ENCODE results near the gene AGPAT3.

AGPAT3 gene

DNA sequence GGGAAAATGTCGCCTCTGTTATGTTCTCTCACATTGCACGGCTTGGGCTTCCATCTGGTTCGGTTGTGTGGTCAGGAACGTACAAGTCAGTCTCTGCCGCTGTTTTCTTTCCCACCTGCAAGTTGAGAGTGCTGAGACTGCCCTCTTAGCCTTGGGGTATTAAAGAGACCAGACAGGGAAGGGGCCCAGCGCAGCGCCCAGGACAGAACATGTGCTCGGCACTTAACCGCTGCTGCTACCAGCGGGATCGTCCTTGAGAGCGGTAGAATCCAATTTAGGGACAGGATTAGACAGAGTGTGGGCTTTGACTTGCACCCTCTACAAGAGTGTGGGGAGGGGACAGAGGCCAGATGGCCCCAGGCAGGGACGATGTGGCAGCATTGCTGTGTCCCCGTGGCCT is 17.7 kb upstream of the AGPAT3 start:
- no peak overlapping the region for H3K18ac ChIP-seq (ENCODE audit: low read length)
- no peak overlapping the region for H3K23ac ChIP-seq (ENCODE audit: low read length)
- H3K27ac ChIP-seq (ENCODE audit: low read depth, low read length), result no peak overlapping the region
- no peak overlapping the region for H3K9ac ChIP-seq (ENCODE audit: low read length)
- H2BK15ac ChIP-seq (replicated peaks; ENCODE audit: low read depth), result no peak overlapping the region
- H3K79me2 ChIP-seq (ENCODE audit: control insufficient read depth, insufficient read depth, low read length), result no peaks in the 10 kb centered on the region
- H3K4ac ChIP-seq (ENCODE audit: low read depth, low read length), result no peak overlapping the region
- DNase-seq, result no peak
- H3K36me3 ChIP-seq (ENCODE audit: control insufficient read depth, insufficient read depth, low read length), result no peaks in the 10 kb centered on the region
- no peak overlapping the region for H2BK120ac ChIP-seq (ENCODE audit: low read depth, low read length)
- H3K79me1 ChIP-seq (ENCODE audit: low read length), result no peaks in the 10 kb centered on the region
- H4K5ac ChIP-seq (ENCODE audit: low read length), result no peak overlapping the region
- no peak overlapping the region for H2BK5ac ChIP-seq (ENCODE audit: low read length)
- WGBS (ENCODE audit: extremely low coverage, insufficient coverage, low lambda C conversion rate), result no CpG with 5 or more reads among the region's 14 CpGs
- H4K8ac ChIP-seq (ENCODE audit: low read depth, low read length), result no peak overlapping the region
- no peak overlapping the region for H3K4me3 ChIP-seq (ENCODE audit: low read length)
- H3K4me1 ChIP-seq (ENCODE audit: control insufficient read depth, low read depth, low read length), result no peaks in the 10 kb centered on the region
- no peaks in the 10 kb centered on the region for H3K27me3 ChIP-seq (ENCODE audit: insufficient read depth, low read length, poor library complexity)
- H3K56ac ChIP-seq (ENCODE audit: low read length), result no peak overlapping the region
- no peak overlapping the region for H3K4me2 ChIP-seq (ENCODE audit: low read length)
- H2AK5ac ChIP-seq (ENCODE audit: low read length), result no peak overlapping the region

DNA sequence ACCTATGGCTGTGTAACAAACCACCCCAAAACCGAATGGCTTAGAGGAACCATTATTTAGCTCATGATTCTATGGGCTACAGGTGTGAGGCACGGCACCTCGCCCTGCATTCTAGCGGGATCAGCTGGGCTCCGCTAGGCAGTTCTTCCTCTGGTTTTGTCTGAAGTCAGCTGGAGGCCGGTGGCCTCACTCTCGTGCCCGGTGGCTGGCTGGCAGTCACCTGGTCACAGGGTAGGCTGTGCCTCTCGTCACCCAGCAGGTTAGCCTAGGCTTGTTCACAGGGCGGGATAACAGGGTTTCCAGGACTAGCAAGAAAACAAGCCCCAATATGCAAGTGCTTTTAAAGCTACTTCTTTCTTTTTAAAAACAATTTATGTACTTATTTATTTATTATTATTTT is 16.3 kb upstream of the AGPAT3 start:
- Histone ChIP-seq H3K79me2 (ENCODE audit: control insufficient read depth, insufficient read depth, low read length) (no peaks in the 10 kb centered on the region), H3K79me1 (ENCODE audit: low read length) (no peaks in the 10 kb centered on the region), H3K18ac (ENCODE audit: low read length) (no peak overlapping the region), H2AK5ac (ENCODE audit: low read length) (no peak overlapping the region), H3K27me3 (ENCODE audit: insufficient read depth, low read length, poor library complexity) (no peaks in the 10 kb centered on the region), H2BK5ac (ENCODE audit: low read length) (no peak overlapping the region), H2BK120ac (ENCODE audit: low read depth, low read length) (no peak overlapping the region), H3K36me3 (ENCODE audit: control insufficient read depth, insufficient read depth, low read length) (no peaks in the 10 kb centered on the region), H4K8ac (ENCODE audit: low read depth, low read length) (no peak overlapping the region), H2BK15ac (replicated peaks; ENCODE audit: low read depth) (no peak overlapping the region), H3K4ac (ENCODE audit: low read depth, low read length) (no peak overlapping the region), H3K27ac (ENCODE audit: low read depth, low read length) (no peak overlapping the region), H3K4me1 (ENCODE audit: control insufficient read depth, low read depth, low read length) (no peaks in the 10 kb centered on the region), H4K5ac (ENCODE audit: low read length) (no peak overlapping the region), H3K4me2 (ENCODE audit: low read length) (no peak overlapping the region), H3K56ac (ENCODE audit: low read length) (no peak overlapping the region), H3K9ac (ENCODE audit: low read length) (no peak overlapping the region), H3K23ac (ENCODE audit: low read length) (no peak overlapping the region), H3K4me3 (ENCODE audit: low read length) (no peak overlapping the region)
- no CpG with 5 or more reads among the region's 10 CpGs for WGBS (ENCODE audit: extremely low coverage, insufficient coverage, low lambda C conversion rate)
- DNase-seq, result no peak

DNA sequence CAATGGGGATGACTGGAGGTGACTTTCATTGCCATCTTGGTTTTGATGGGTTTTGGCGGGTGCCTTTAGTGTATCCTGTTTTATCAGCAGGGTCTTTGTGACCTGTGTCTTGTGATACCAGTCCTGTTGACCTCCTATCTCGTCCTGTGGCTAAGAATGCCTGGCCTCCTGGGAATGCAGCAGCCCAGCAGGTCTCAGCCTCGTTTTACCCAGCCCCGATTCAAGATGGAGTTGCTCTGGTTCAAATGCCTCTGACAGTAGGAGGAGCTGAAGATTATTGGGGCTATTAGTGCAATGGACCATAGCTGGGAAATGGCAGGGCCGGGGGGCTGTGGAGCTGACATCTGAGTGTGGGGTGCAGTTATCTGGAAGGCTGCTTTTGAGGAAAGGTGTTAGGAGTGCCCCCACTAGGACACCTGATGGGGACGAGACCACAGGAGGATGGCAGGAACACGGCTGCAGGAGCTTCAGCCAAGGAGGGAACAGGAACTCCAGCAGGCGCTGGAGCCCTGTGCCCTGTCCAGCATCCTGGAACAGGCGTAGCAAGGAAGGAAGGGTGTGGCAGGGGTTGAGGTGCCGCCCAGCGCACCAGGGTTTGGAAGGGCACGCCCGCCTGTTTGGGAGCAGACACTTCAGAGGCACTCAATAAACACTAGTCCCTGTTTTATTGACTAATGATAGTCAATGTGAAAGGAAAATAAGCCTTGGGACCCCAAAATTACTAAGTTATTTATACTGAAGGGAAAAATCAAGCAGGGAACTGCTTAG is 15.3 kb upstream of the AGPAT3 start:
- Histone ChIP-seq H2BK15ac (replicated peaks; ENCODE audit: low read depth) (no peak overlapping the region), H2BK5ac (ENCODE audit: low read length) (no peak overlapping the region), H3K9ac (ENCODE audit: low read length) (no peak overlapping the region), H2BK120ac (ENCODE audit: low read depth, low read length) (no peak overlapping the region), H3K4me3 (ENCODE audit: low read length) (no peak overlapping the region), H3K27me3 (ENCODE audit: insufficient read depth, low read length, poor library complexity) (no peaks in the 10 kb centered on the region), H3K79me1 (ENCODE audit: low read length) (no peaks in the 10 kb centered on the region), H3K4me1 (ENCODE audit: control insufficient read depth, low read depth, low read length) (no peaks in the 10 kb centered on the region), H3K23ac (ENCODE audit: low read length) (no peak overlapping the region), H3K79me2 (ENCODE audit: control insufficient read depth, insufficient read depth, low read length) (no peaks in the 10 kb centered on the region), H3K27ac (ENCODE audit: low read depth, low read length) (no peak overlapping the region), H3K36me3 (ENCODE audit: control insufficient read depth, insufficient read depth, low read length) (no peaks in the 10 kb centered on the region), H4K8ac (ENCODE audit: low read depth, low read length) (no peak overlapping the region), H4K5ac (ENCODE audit: low read length) (no peak overlapping the region), H3K56ac (ENCODE audit: low read length) (no peak overlapping the region), H3K4me2 (ENCODE audit: low read length) (no peak overlapping the region), H3K18ac (ENCODE audit: low read length) (no peak overlapping the region), H3K4ac (ENCODE audit: low read depth, low read length) (no peak overlapping the region), H2AK5ac (ENCODE audit: low read length) (no peak overlapping the region)
- peak; percentile 63 for DNase-seq
- no CpG with 5 or more reads among the region's 13 CpGs for WGBS (ENCODE audit: extremely low coverage, insufficient coverage, low lambda C conversion rate)

DNA sequence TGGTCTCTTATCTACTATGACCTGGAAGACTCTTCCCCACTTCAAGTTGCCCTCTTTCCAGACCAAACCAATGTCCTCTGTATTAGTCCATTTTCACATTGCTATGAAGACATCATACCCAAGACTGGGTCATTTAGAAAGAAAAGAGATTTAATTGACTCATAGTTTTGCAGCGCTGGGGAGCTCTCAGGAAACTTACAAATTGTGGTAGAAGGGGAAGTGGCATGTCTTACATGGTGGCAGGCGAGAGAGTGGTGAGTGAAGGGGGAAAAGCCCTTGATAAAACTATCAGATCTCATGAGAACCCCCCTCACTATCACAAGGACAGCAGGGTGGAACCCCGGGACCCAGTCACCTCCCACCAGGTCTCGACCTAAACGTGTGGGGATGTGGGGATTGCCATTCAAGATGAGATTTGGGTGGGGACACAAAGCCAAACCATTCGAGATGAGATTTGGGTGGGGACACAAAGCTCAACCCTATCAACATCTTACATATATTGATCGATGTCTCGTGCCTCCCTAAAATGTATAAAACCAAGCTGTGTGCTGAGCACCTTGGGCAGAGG is 14.2 kb upstream of the AGPAT3 start:
- Histone ChIP-seq H3K27me3 (ENCODE audit: insufficient read depth, low read length, poor library complexity) (no peaks in the 10 kb centered on the region), H3K56ac (ENCODE audit: low read length) (no peak overlapping the region), H2AK5ac (ENCODE audit: low read length) (no peak overlapping the region), H3K4me1 (ENCODE audit: control insufficient read depth, low read depth, low read length) (no peaks in the 10 kb centered on the region), H3K27ac (ENCODE audit: low read depth, low read length) (no peak overlapping the region), H3K79me2 (ENCODE audit: control insufficient read depth, insufficient read depth, low read length) (no peaks in the 10 kb centered on the region), H2BK15ac (replicated peaks; ENCODE audit: low read depth) (no peak overlapping the region), H3K9ac (ENCODE audit: low read length) (no peak overlapping the region), H2BK5ac (ENCODE audit: low read length) (no peak overlapping the region), H3K4me2 (ENCODE audit: low read length) (no peak overlapping the region), H2BK120ac (ENCODE audit: low read depth, low read length) (no peak overlapping the region), H4K8ac (ENCODE audit: low read depth, low read length) (no peak overlapping the region), H3K4ac (ENCODE audit: low read depth, low read length) (no peak overlapping the region), H3K23ac (ENCODE audit: low read length) (no peak overlapping the region), H3K4me3 (ENCODE audit: low read length) (no peak overlapping the region), H3K18ac (ENCODE audit: low read length) (no peak overlapping the region), H3K79me1 (ENCODE audit: low read length) (no peaks in the 10 kb centered on the region), H4K5ac (ENCODE audit: low read length) (no peak overlapping the region), H3K36me3 (ENCODE audit: control insufficient read depth, insufficient read depth, low read length) (no peaks in the 10 kb centered on the region)
- no peak for DNase-seq
- WGBS (ENCODE audit: extremely low coverage, insufficient coverage, low lambda C conversion rate), result no CpG with 5 or more reads among the region's 8 CpGs

DNA sequence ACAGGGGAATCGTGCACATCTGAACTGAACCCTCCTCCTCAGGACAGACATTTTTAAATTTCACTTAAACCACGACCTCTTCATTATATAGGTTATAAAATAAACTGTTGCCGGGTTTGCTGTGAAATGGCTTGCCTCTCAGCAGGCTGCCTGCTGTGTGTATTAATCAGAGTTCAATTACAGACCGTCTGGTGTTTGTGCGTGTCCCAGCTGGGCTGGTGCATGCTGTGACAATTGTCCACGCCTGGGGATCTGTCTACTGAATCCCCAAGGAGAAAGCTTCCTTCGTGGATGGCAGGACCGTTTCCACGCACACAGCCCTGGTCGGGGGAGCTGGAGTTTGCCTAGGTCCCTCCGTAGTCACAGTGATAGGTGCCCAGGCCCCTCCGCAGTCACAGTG is 13.4 kb upstream of the AGPAT3 start:
- H3K4me2 ChIP-seq (ENCODE audit: low read length), result no peak overlapping the region
- H4K5ac ChIP-seq (ENCODE audit: low read length), result no peak overlapping the region
- no peak overlapping the region for H2BK15ac ChIP-seq (replicated peaks; ENCODE audit: low read depth)
- H3K36me3 ChIP-seq (ENCODE audit: control insufficient read depth, insufficient read depth, low read length), result no peaks in the 10 kb centered on the region
- H3K4me3 ChIP-seq (ENCODE audit: low read length), result no peak overlapping the region
- WGBS (ENCODE audit: extremely low coverage, insufficient coverage, low lambda C conversion rate), result no CpG with 5 or more reads among the region's 12 CpGs
- H3K4me1 ChIP-seq (ENCODE audit: control insufficient read depth, low read depth, low read length), result no peaks in the 10 kb centered on the region
- no peak for DNase-seq
- H3K79me2 ChIP-seq (ENCODE audit: control insufficient read depth, insufficient read depth, low read length), result no peaks in the 10 kb centered on the region
- H3K4ac ChIP-seq (ENCODE audit: low read depth, low read length), result no peak overlapping the region
- no peak overlapping the region for H2AK5ac ChIP-seq (ENCODE audit: low read length)
- no peak overlapping the region for H3K27ac ChIP-seq (ENCODE audit: low read depth, low read length)
- H3K23ac ChIP-seq (ENCODE audit: low read length), result no peak overlapping the region
- no peak overlapping the region for H4K8ac ChIP-seq (ENCODE audit: low read depth, low read length)
- no peaks in the 10 kb centered on the region for H3K27me3 ChIP-seq (ENCODE audit: insufficient read depth, low read length, poor library complexity)
- H2BK5ac ChIP-seq (ENCODE audit: low read length), result no peak overlapping the region
- no peak overlapping the region for H3K9ac ChIP-seq (ENCODE audit: low read length)
- no peak overlapping the region for H3K18ac ChIP-seq (ENCODE audit: low read length)
- no peaks in the 10 kb centered on the region for H3K79me1 ChIP-seq (ENCODE audit: low read length)
- H3K56ac ChIP-seq (ENCODE audit: low read length), result no peak overlapping the region
- no peak overlapping the region for H2BK120ac ChIP-seq (ENCODE audit: low read depth, low read length)

Measured in mesendoderm (in vitro differentiated cells).